DND-41 (cell line): ENCODE results near the gene MSH5.

Source experiments
- CTCF ChIP-seq: IDR thresholded peaks from 2 replicates; pipeline ENCODE4 v1.5.1; 2012; ENCODE audit warnings: borderline replicate concordance, low read length, moderate library complexity, mild to moderate bottlenecking; ENCODE audit not compliant: poor library complexity, severe bottlenecking; ENCODE audit errors: extremely low read depth
- EZH2 ChIP-seq: IDR thresholded peaks from 3 replicates; pipeline ENCODE4 v1.6.1; 2012; ENCODE audit warnings: borderline replicate concordance, low read depth, mild to moderate bottlenecking, moderate library complexity, low read length, inconsistent platforms; ENCODE audit not compliant: severe bottlenecking

- TF ChIP-seq CTCF (no peak), EZH2 (no peak)
Observed at GRCh38 chr6:31744422-31744821, 4.6 kb downstream of the MSH5 start.
